IMR-90 (cell line): ENCODE data around the gene PTPRN2. TPM values are rescaled to one million over a fixed set of nuclear protein-coding genes. Genes with fewer than 3 reads are reported as not detected.

ENCODE experiments used
- ATAC-seq: fragments of 200-7000 bp; cut with Tn5 transposase; 2 replicates; pipeline ENCODE4 v1.9.1; 2020; ENCODE audit warnings: low read depth, mild to moderate bottlenecking, moderate library complexity
- BruUV-seq: library from RNA; stranded (reverse); fragments of 400-500 nt; replicated peaks from 2 replicates; lab custom pipeline; 2021; lab: Mats Ljungman, UMichigan
- CTCF ChIA-PET: fragments of 300-600 bp; formaldehyde crosslinking; extraction: SDS; loops from one replicate; lab custom pipeline; 2021; ENCODE audit warnings: antibody characterized with exemption; lab: Yijun Ruan, JAX
- POLR2A ChIA-PET: fragments of 300-600 bp; sonication (Branson Sonifier 250); formaldehyde crosslinking; loops from one replicate; lab custom pipeline; 2022; ENCODE audit warnings: antibody characterized with exemption; ENCODE audit not compliant: unreplicated experiment; lab: Charles Lee
- DNase-seq: peaks from one replicate; pipeline ENCODE4 v3.0.0; 2013
- H2AFZ ChIP-seq: replicated peaks from 2 replicates; pipeline ENCODE3; 2013; ENCODE audit warnings: low read length, mild to moderate bottlenecking; ENCODE audit not compliant: poor library complexity
- H2AK5ac ChIP-seq: 2 replicates; pipeline ENCODE4 v1.6.1; 2013; ENCODE audit warnings: low read depth, low read length, inconsistent platforms
- H2AK9ac ChIP-seq: replicated peaks from 2 replicates; pipeline ENCODE3; 2013; ENCODE audit warnings: mild to moderate bottlenecking, low read depth, low read length, moderate library complexity; ENCODE audit not compliant: poor library complexity
- H2BK120ac ChIP-seq: 2 replicates; pipeline ENCODE4 v1.6.1; 2013; ENCODE audit warnings: low read depth, low read length, inconsistent platforms
- H2BK15ac ChIP-seq: 3 replicates; pipeline ENCODE4 v1.6.1; 2013; ENCODE audit warnings: low read depth, low read length, inconsistent platforms
- H2BK20ac ChIP-seq: 2 replicates; pipeline ENCODE4 v1.6.1; 2013; ENCODE audit warnings: low read depth, mild to moderate bottlenecking, inconsistent platforms, low read length, moderate library complexity
- H2BK5ac ChIP-seq: 2 replicates; pipeline ENCODE4 v1.6.1; 2013; ENCODE audit warnings: mild to moderate bottlenecking, low read depth, low read length, inconsistent platforms; ENCODE audit not compliant: poor library complexity, severe bottlenecking
- H3K14ac ChIP-seq: replicated peaks from 2 replicates; pipeline ENCODE4 v1.6.1; 2013; ENCODE audit warnings: low read depth, low read length, inconsistent platforms
- H3K18ac ChIP-seq: 2 replicates; pipeline ENCODE4 v1.6.1; 2013; ENCODE audit warnings: low read depth, low read length, control low read depth
- H3K23ac ChIP-seq: 2 replicates; pipeline ENCODE4 v1.6.1; 2013; ENCODE audit warnings: low read depth, low read length, inconsistent platforms
- H3K27ac ChIP-seq: 2 replicates; pipeline ENCODE4 v1.5.1; 2013; ENCODE audit warnings: mild to moderate bottlenecking, control low read depth, low read length; ENCODE audit not compliant: insufficient read depth
- H3K27me3 ChIP-seq: 2 replicates; pipeline ENCODE4 v1.6.1; 2013; ENCODE audit warnings: low read length; ENCODE audit not compliant: control insufficient read depth, insufficient read depth
- H3K36me3 ChIP-seq: 2 replicates; pipeline ENCODE4 v1.6.1; 2013; ENCODE audit warnings: low read length, mixed read lengths; ENCODE audit not compliant: control insufficient read depth, insufficient read depth
- H3K4ac ChIP-seq: 2 replicates; pipeline ENCODE4 v1.6.1; 2013; ENCODE audit warnings: low read depth, low read length, inconsistent platforms
- H3K4me1 ChIP-seq: 2 replicates; pipeline ENCODE4 v1.6.1; 2013; ENCODE audit warnings: low read length, mixed read lengths; ENCODE audit not compliant: control insufficient read depth, insufficient read depth
- H3K4me2 ChIP-seq: 2 replicates; pipeline ENCODE4 v1.6.1; 2013; ENCODE audit warnings: low read depth, mild to moderate bottlenecking, control low read depth, low read length, moderate library complexity
- H3K4me3 ChIP-seq: 2 replicates; pipeline ENCODE4 v1.5.1; 2013; ENCODE audit warnings: low read depth, mild to moderate bottlenecking, control low read depth, low read length, moderate library complexity; ENCODE audit not compliant: insufficient read depth
- H3K56ac ChIP-seq: 2 replicates; pipeline ENCODE4 v1.6.1; 2013; ENCODE audit warnings: low read length, inconsistent platforms; ENCODE audit not compliant: insufficient read depth; ENCODE audit errors: extremely low read depth
- H3K79me1 ChIP-seq, 2 experiments: 2 replicates each; pipeline ENCODE4 v1.6.1; 2013; ENCODE audit warnings: low read length in 2 of 2, inconsistent platforms in 1 of 2, low read depth in 1 of 2
- H3K9ac ChIP-seq: 2 replicates; pipeline ENCODE4 v1.6.1; 2013; ENCODE audit warnings: low read depth, low read length, control low read depth
- H3K9me1 ChIP-seq: 2 replicates; pipeline ENCODE4 v1.6.1; 2013; ENCODE audit warnings: low read length, inconsistent platforms; ENCODE audit not compliant: insufficient read depth
- H3K9me3 ChIP-seq: 2 replicates; pipeline ENCODE4 v1.6.1; 2013; ENCODE audit warnings: low read length; ENCODE audit not compliant: control insufficient read depth, insufficient read depth
- H4K20me1 ChIP-seq: 2 replicates; pipeline ENCODE4 v1.6.1; 2013; ENCODE audit warnings: low read length, inconsistent platforms; ENCODE audit not compliant: insufficient read depth
- H4K5ac ChIP-seq: 2 replicates; pipeline ENCODE4 v1.6.1; 2013; ENCODE audit warnings: mild to moderate bottlenecking, low read depth, low read length, control low read depth
- H4K8ac ChIP-seq, 2 experiments: 2 replicates each; pipeline ENCODE4 v1.6.1; 2013; ENCODE audit warnings: low read depth in 2 of 2, low read length in 2 of 2, control low read depth in 1 of 2, inconsistent platforms in 1 of 2
- H4K91ac ChIP-seq: 2 replicates; pipeline ENCODE4 v1.6.1; 2013; ENCODE audit warnings: low read depth, low read length, inconsistent platforms; ENCODE audit not compliant: insufficient read depth
- BHLHE40 ChIP-seq: fragments of 150-350 bp; IDR thresholded peaks from 2 replicates; pipeline ENCODE4 v1.6.1; 2016; ENCODE audit warnings: mild to moderate bottlenecking, low read depth, low read length
- CEBPB ChIP-seq: IDR thresholded peaks from 2 replicates; pipeline ENCODE4 v1.6.1; 2012; ENCODE audit warnings: low read depth, low read length, improper control_type of control experiment
- CHD1 ChIP-seq: IDR thresholded peaks from 2 replicates; pipeline ENCODE4 v1.6.1; 2012; ENCODE audit warnings: low read depth, low read length, improper control_type of control experiment
- CTCF ChIP-seq: conservative IDR thresholded peaks from 2 replicates; pipeline ENCODE4 v1.5.1; 2012; ENCODE audit warnings: mild to moderate bottlenecking, low read depth, low read length, improper control_type of control experiment
- ELK1 ChIP-seq: fragments of 150-350 bp; IDR thresholded peaks from 2 replicates; pipeline ENCODE4 v1.6.1; 2016; ENCODE audit warnings: low read depth, mild to moderate bottlenecking, low read length, moderate library complexity, borderline replicate concordance
- FOS ChIP-seq: fragments of 150-350 bp; IDR thresholded peaks from 2 replicates; pipeline ENCODE4 v1.6.1; 2016; ENCODE audit warnings: low read depth, low read length
- MAFK ChIP-seq: IDR thresholded peaks from 2 replicates; pipeline ENCODE4 v1.6.1; 2012; ENCODE audit warnings: low read depth, low read length, improper control_type of control experiment
- MAZ ChIP-seq: IDR thresholded peaks from 2 replicates; pipeline ENCODE4 v1.6.1; 2012; ENCODE audit warnings: low read depth, mild to moderate bottlenecking, low read length, improper control_type of control experiment, moderate library complexity, borderline replicate concordance
- MXI1 ChIP-seq: IDR thresholded peaks from 2 replicates; pipeline ENCODE4 v1.6.1; 2012; ENCODE audit warnings: low read depth, mild to moderate bottlenecking, low read length, moderate library complexity, borderline replicate concordance
- NFE2L2 ChIP-seq: fragments of 150-350 bp; IDR thresholded peaks from 2 replicates; pipeline ENCODE4 v1.6.1; 2016; ENCODE audit warnings: low read depth, mild to moderate bottlenecking, low read length
- POLR2A ChIP-seq: IDR thresholded peaks from 2 replicates; pipeline ENCODE4 v1.6.1; 2012; ENCODE audit warnings: mild to moderate bottlenecking, low read depth, low read length
- RAD21 ChIP-seq: IDR thresholded peaks from 2 replicates; pipeline ENCODE4 v1.6.1; 2012; ENCODE audit warnings: low read length, improper control_type of control experiment
- RCOR1 ChIP-seq: IDR thresholded peaks from 2 replicates; pipeline ENCODE4 v1.6.1; 2012; ENCODE audit warnings: mild to moderate bottlenecking, low read length, improper control_type of control experiment; ENCODE audit not compliant: insufficient replicate concordance
- RFX5 ChIP-seq: IDR thresholded peaks from 2 replicates; pipeline ENCODE4 v1.8.0; 2012; ENCODE audit warnings: low read depth, mild to moderate bottlenecking, low read length, moderate library complexity
- SMC3 ChIP-seq: fragments of 150-350 bp; IDR thresholded peaks from 2 replicates; pipeline ENCODE4 v1.6.1; 2016; ENCODE audit warnings: low read depth, mild to moderate bottlenecking, antibody characterized with exemption, low read length, moderate library complexity
- WGBS, 2 experiments: methylation state at CpG; one replicate each; pipeline versions ENCODE4 v1.1.5 to v1.1.7; 2013; ENCODE audit warnings: missing lambda C conversion rate in 2 of 2; ENCODE audit not compliant: insufficient read length in 1 of 2; ENCODE audit errors: extremely low coverage in 2 of 2; 5-methylcytosine and 5-hydroxymethylcytosine counted together
- dilution Hi-C: fragments of 300-500 bp; cut with HindIII; formaldehyde crosslinking; loops from one replicate; pipeline ENCODE4 v1.14.3; 2018; ENCODE audit warnings: low sequenced_read_pairs; ENCODE audit not compliant: unreplicated experiment
- in situ Hi-C: fragments of 300-500 bp; cut with MboI; formaldehyde crosslinking; loops from 3 replicates; pipeline ENCODE4 v1.14.3; 2019; ENCODE audit warnings: low sequenced_read_pairs, inconsistent platforms, mixed read lengths
- intact Hi-C: fragments of 100-400 bp; cut with micrococcal nuclease; formaldehyde crosslinking; loops from 2 replicates; pipeline ENCODE4 v1.10.0; 2022
- polyA plus RNA-seq, 3 experiments: library from polyadenylated mRNA; depleted of rRNA; stranded (reverse); fragments of >200 nt; gene quantifications; 2 replicates each; pipeline ENCODE4 v1.2.3, GENCODE V29; 2012; ENCODE audit warnings: low replicate concordance in 1 of 3
- total RNA-seq: library from RNA; depleted of rRNA; stranded (reverse); fragments of >200 nt; gene quantifications from 2 replicates; pipeline ENCODE4 v1.2.3, GENCODE V29; 2012
- TF ChIP-seq, protein P1 (sequence below): fragments of 150-350 bp; IDR thresholded peaks from 2 replicates; pipeline ENCODE4 v1.6.1; 2017; ENCODE audit warnings: mild to moderate bottlenecking, antibody characterized with exemption, low read length, low read depth

PTPRN2 gene
- total and polyA plus RNA-seq, 2 of the 4 experiments (the other 2 are of a cell fraction): 0.03 TPM; not detected in 1

GRCh38 chr7:157739031-157739430, 848.6 kb downstream of the PTPRN2 start:
- POLR2A ChIA-PET: no interaction called here
- no peak overlapping the region for H2AK9ac ChIP-seq
- no peak overlapping the region for H2AFZ ChIP-seq
- H4K5ac ChIP-seq: no peak overlapping the region
- in situ Hi-C loops (no loop called here), dilution Hi-C loops (no loop called here), intact Hi-C loops (no loop called here)
- H3K79me1 ChIP-seq: no peaks in the 10 kb centered on the region
- no peaks in the 10 kb centered on the region for H4K20me1 ChIP-seq
- H3K9me1 ChIP-seq: no peaks in the 10 kb centered on the region
- H2BK5ac ChIP-seq: no peak overlapping the region
- 20% methylated on average over 1 of the region's 8 CpGs; no CpG with 5 or more reads in 1 of the 2 experiments for WGBS, 2 experiments
- no TSS peak for BruUV-seq
- H3K4me3 ChIP-seq: no peak overlapping the region
- no peak overlapping the region for H3K27ac ChIP-seq
- no peak overlapping the region for H2BK120ac ChIP-seq
- ATAC-seq (no peak), DNase-seq (no peak)
- no peak overlapping the region for H3K9ac ChIP-seq
- H3K27me3 ChIP-seq: no peaks in the 10 kb centered on the region
- no peak overlapping the region for H3K4me2 ChIP-seq
- H3K18ac ChIP-seq: no peak overlapping the region
- no peak overlapping the region for H3K4ac ChIP-seq
- H3K4me1 ChIP-seq: no peaks in the 10 kb centered on the region
- H2BK20ac ChIP-seq: no peak overlapping the region
- no peak overlapping the region for H3K23ac ChIP-seq
- peaks cover 60% of the 10 kb centered on the region for H3K9me3 ChIP-seq
- H3K56ac ChIP-seq: no peak overlapping the region
- H4K8ac ChIP-seq: no peak overlapping the region
- no peak overlapping the region for H3K14ac ChIP-seq
- H3K36me3 ChIP-seq: no peaks in the 10 kb centered on the region
- CTCF ChIA-PET: interaction anchor here (0.6 kb wide), 1 partner anchor 295 kb away, joined by 3 read pairs; no protein-coding TSS in a partner anchor
- H4K91ac ChIP-seq: no peak overlapping the region
- H2BK15ac ChIP-seq: no peak overlapping the region
- TF ChIP-seq MXI1 (no peak), MAFK (no peak), RCOR1 (no peak), ELK1 (no peak), SMC3 (no peak), CEBPB (no peak), CTCF (no peak), RAD21 (no peak), BHLHE40 (no peak), NFE2L2 (no peak), FOS (no peak), CHD1 (no peak), MAZ (no peak), RFX5 (no peak), POLR2A (no peak)
- TF ChIP-seq, protein P1, sequence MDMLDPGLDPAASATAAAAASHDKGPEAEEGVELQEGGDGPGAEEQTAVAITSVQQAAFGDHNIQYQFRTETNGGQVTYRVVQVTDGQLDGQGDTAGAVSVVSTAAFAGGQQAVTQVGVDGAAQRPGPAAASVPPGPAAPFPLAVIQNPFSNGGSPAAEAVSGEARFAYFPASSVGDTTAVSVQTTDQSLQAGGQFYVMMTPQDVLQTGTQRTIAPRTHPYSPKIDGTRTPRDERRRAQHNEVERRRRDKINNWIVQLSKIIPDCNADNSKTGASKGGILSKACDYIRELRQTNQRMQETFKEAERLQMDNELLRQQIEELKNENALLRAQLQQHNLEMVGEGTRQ: no peak
- H2AK5ac ChIP-seq: no peak overlapping the region
